Measurements from ENCODE around the gene ACSM6. TPM values are rescaled to one million over a fixed set of nuclear protein-coding genes. Genes with fewer than 3 reads are reported as not detected.
A peak's percentile ranks its signal among the peaks of the same experiment; 100 is the strongest.
"Not testable (repeated sequence)": the region's sequence is repeated elsewhere in the genome, so short reads cannot be mapped to it uniquely, and the experiment has no call there.

ACSM6 gene
- total RNA-seq, 2 donors from 2014 or later = 0.52 to 9.6 TPM

GRCh38 chr10:95220539-95220938 lies 26.5 kb downstream of the ACSM6 start:
- 84 to 86% methylated on average over 3 of the region's 3 CpGs for WGBS, 2 donors

GRCh38 chr10:95221124-95221523 lies 27.1 kb downstream of the ACSM6 start:
- DNase-seq = no peak
- WGBS, 2 donors = 91 to 94% methylated on average over 5 of the region's 5 CpGs
- Histone ChIP-seq H3K27me3 (no peaks in the 10 kb centered on the region), H3K4me1 (no peaks in the 10 kb centered on the region), H3K36me3 (replicated peaks in 1 of 2; ENCODE audit: insufficient read depth in 1 of 2, low read depth in 2 of 2) (no peaks in the 10 kb centered on the region), H3K4me3 (no peak overlapping the region), H3K27ac (no peak overlapping the region), H3K9me3 (no peaks in the 10 kb centered on the region)
- no peak for TF ChIP-seq CTCF (IDR thresholded peaks at IDR 0.05)
- no peak for TF ChIP-seq POLR2A (IDR thresholded peaks at IDR 0.05)
- intact Hi-C loops (cut with DNase I) = no loop called here
- no peak for ATAC-seq

More at GRCh38 chr10:95220539-95220938, 26.5 kb downstream of the ACSM6 start:
- TF ChIP-seq CTCF (IDR thresholded peaks at IDR 0.05) (no peak), POLR2A (IDR thresholded peaks at IDR 0.05) (no peak)
- intact Hi-C loops (cut with DNase I) = no loop called here
- ATAC-seq (no peak), DNase-seq (no peak)
- no peaks in the 10 kb centered on the region for H3K27me3 ChIP-seq
- H3K27ac ChIP-seq = no peak overlapping the region
- H3K9me3 ChIP-seq = no peaks in the 10 kb centered on the region
- H3K36me3 ChIP-seq (replicated peaks in 1 of 2; ENCODE audit: insufficient read depth in 1 of 2, low read depth in 2 of 2) = no peaks in the 10 kb centered on the region
- no peaks in the 10 kb centered on the region for H3K4me1 ChIP-seq
- no peak overlapping the region for H3K4me3 ChIP-seq

GRCh38 chr10:95225136-95225535 lies 31.1 kb downstream of the ACSM6 start:
- TF ChIP-seq POLR2A (IDR thresholded peaks at IDR 0.05) = no peak
- ATAC-seq (no peak), DNase-seq (no peak)
- Histone ChIP-seq H3K4me3 (no peak overlapping the region), H3K9me3 (no peaks in the 10 kb centered on the region), H3K36me3 (replicated peaks in 1 of 2; ENCODE audit: insufficient read depth in 1 of 2, low read depth in 2 of 2) (no peaks in the 10 kb centered on the region), H3K27me3 (no peaks in the 10 kb centered on the region), H3K27ac (no peak overlapping the region), H3K4me1 (peaks cover 4% of the 10 kb centered on the region)
- 79 to 88% methylated on average over 2 of the region's 2 CpGs for WGBS, 2 donors
- intact Hi-C loops (cut with DNase I) = no loop called here

GRCh38 chr10:95228934-95229723 lies 35.1 kb downstream of the ACSM6 start:
- DNase-seq; H3K27me3 ChIP-seq; ATAC-seq; H3K9me3 ChIP-seq; H3K4me3 ChIP-seq; H3K36me3 ChIP-seq (replicated peaks in 1 of 2; ENCODE audit: insufficient read depth in 1 of 2, low read depth in 2 of 2); H3K27ac ChIP-seq; H3K4me1 ChIP-seq; intact Hi-C loops (cut with DNase I): not testable (repeated sequence)
- WGBS, 2 donors = 82 to 91% methylated on average over 14 of the region's 14 CpGs

GRCh38 chr10:95229724-95230627 lies 35.9 kb downstream of the ACSM6 start:
- 42 to 53% methylated on average over 10 of the region's 10 CpGs for WGBS, 2 donors
- DNase-seq = no peak
- no peaks in the 10 kb centered on the region for H3K9me3 ChIP-seq
- peak overlapping the region in 1 of 2 donors; percentile 2 for H3K4me3 ChIP-seq
- H3K4me1 ChIP-seq = peaks cover 10% of the 10 kb centered on the region
- H3K36me3 ChIP-seq (replicated peaks in 1 of 2; ENCODE audit: insufficient read depth in 1 of 2, low read depth in 2 of 2) = peaks cover 0 to 1% of the 10 kb centered on the region in 2 donors
- peak overlapping the region in 1 of 4 donors; percentile 73 for H3K27ac ChIP-seq
- ATAC-seq = peak; percentile 33
- TF ChIP-seq CTCF (IDR thresholded peaks at IDR 0.05) (no peak), POLR2A (IDR thresholded peaks at IDR 0.05) (no peak)
- H3K27me3 ChIP-seq = no peaks in the 10 kb centered on the region
- intact Hi-C loops (cut with DNase I) = no loop called here

Data from body of pancreas (tissue), 4 donors.